ENCODE measurements around the gene NUDC. TPM values are rescaled to one million over a fixed set of nuclear protein-coding genes. Genes with fewer than 3 reads are reported as not detected.

The NUDC gene
- total and polyA plus RNA-seq, 9 of the 15 experiments (the other 6 are each of a cell fraction or from before 2014, with no cell fraction given), result 9.8 to 234 (median 149) TPM

DNA sequence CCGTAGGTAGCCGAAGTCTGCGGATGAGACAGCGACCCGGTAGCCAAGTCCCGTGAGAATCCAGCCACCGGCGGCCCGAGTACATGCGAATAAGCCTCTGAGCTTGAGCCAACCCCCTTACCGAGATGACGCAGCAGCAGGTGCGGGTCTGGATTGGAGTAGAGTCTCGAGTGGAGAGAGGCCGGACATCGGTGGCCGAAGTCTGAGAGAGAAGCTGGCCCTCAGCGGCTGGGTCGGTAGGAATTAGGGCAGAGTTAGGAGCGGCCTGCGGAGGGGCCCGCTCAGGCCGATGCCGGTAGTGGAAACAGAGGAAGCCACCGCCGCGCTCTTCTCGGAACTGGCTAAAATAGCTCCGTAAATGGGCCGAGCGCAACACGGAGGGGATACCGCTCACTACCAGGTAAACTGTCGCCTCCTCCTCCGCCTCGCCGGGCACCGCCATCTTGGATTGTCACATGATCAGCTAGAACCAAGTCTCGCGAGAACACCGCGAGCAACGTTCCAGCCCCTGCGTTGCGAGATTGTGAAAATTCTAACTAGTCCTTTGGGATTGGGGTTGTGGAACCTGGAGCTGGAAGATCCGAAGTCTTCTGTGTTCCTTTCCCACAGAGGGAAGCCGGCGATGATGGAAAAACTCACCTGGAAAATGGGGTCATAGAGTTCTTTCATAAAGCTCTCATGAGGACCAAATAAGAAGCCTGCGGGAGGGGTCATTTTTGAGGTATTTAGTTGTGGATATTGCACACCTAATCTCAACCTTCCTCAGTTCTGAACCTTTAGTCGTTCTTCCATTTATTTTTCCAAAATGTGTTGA, 21.3 kb upstream of the NUDC start, which contains the start of gene GPATCH3 (continued):
- TF ChIP-seq, protein P1, sequence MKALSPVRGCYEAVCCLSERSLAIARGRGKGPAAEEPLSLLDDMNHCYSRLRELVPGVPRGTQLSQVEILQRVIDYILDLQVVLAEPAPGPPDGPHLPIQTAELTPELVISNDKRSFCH (CRISPR knock-in tag; IDR thresholded peaks at IDR 0.05), result no peak
- TF ChIP-seq, protein P1 (tag; IDR thresholded peaks at IDR 0.05), result peak; percentile 70; the same call in 1 of the 2 replicates
- TF ChIP-seq PHF20 (IDR thresholded peaks at IDR 0.05; ENCODE audit: partially characterized antibody), result peak; percentile 100
- TF ChIP-seq CC2D1A (IDR thresholded peaks at IDR 0.05), result no peak; the same call in 1 of the 2 replicates
- no peak for TF ChIP-seq BMI1 (IDR thresholded peaks at IDR 0.05; ENCODE audit: low read length)
- TF ChIP-seq BHLHE40 (IDR thresholded peaks at IDR 0.05; ENCODE audit: low read length), result peak; percentile 29; the same call in 1 of the 2 replicates
- no peak for TF ChIP-seq ARID3A (IDR thresholded peaks at IDR 0.05; ENCODE audit: borderline replicate concordance, low read depth, low read length)
- TF ChIP-seq, protein P2, sequence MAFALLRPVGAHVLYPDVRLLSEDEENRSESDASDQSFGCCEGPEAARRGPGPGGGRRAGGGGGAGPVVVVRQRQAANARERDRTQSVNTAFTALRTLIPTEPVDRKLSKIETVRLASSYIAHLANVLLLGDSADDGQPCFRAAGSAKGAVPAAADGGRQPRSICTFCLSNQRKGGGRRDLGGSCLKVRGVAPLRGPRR (CRISPR knock-in tag; IDR thresholded peaks at IDR 0.05), result no peak; the same call in 1 of the 2 replicates
- no peak for TF ChIP-seq MCM5 (IDR thresholded peaks at IDR 0.05; ENCODE audit: low read depth)
- no peak for TF ChIP-seq ZNF780A (CRISPR knock-in tag; IDR thresholded peaks at IDR 0.05)
- peak; percentile 69; the same call in 1 of the 2 replicates for TF ChIP-seq ZNF609 (CRISPR knock-in tag; IDR thresholded peaks at IDR 0.05; ENCODE audit: borderline replicate concordance)
- no peak for TF ChIP-seq ZNF274 (IDR thresholded peaks at IDR 0.05; ENCODE audit: borderline replicate concordance, low read depth, low read length)
- no peak for TF ChIP-seq ZNF212 (CRISPR knock-in tag; IDR thresholded peaks at IDR 0.05)
- TF ChIP-seq ZNF398 (CRISPR knock-in tag; IDR thresholded peaks at IDR 0.05), result no peak
- TF ChIP-seq BRD9 (IDR thresholded peaks at IDR 0.05; ENCODE audit: low read depth, partially characterized antibody), result no peak
- no peak for TF ChIP-seq KDM1A (IDR thresholded peaks at IDR 0.05)
- no peak; the same call in 1 of the 2 replicates for TF ChIP-seq ZSCAN29 (IDR thresholded peaks at IDR 0.05)
- peak; percentile 32 to 43; a peak in 3 of 4 replicates for TF ChIP-seq NRF1 (conservative IDR thresholded peaks at IDR 0.05 in 1 of 2, IDR thresholded peaks at IDR 0.05 in 1 of 2)
